ENCODE results near the gene FAM117A.

GRCh38 chr17:49688848-49689247 is 75.1 kb downstream of the FAM117A start:
- no peak for TF ChIP-seq CTCF (IDR thresholded peaks at IDR 0.05)
- no peak for TF ChIP-seq POLR2A (IDR thresholded peaks at IDR 0.05; ENCODE audit: low read depth)

Data from esophagus muscularis mucosa (tissue), 3 donors.